Endometrial microvascular endothelial cells (primary cell): ENCODE results near the gene TSPAN3. TPM values are rescaled to one million over a fixed set of nuclear protein-coding genes. Genes with fewer than 3 reads are reported as not detected.

Experiments used
- in situ Hi-C: cut with HindIII; loops from 2 replicates; pipeline ENCODE4 v1.10.0; 2017; ENCODE audit warnings: low sequenced_read_pairs, low pct_unique_long_range_greater_than_20kb; ENCODE audit errors: inconsistent ontology term
- total RNA-seq: library from RNA; depleted of rRNA; stranded (reverse); fragments of >200 nt; gene quantifications from one replicate; pipeline ENCODE4 v1.2.3, GENCODE V29; 2015; ENCODE audit errors: inconsistent ontology term

TSPAN3 gene
- total RNA-seq, 1 donor from 2014 or later: 361 TPM

DNA sequence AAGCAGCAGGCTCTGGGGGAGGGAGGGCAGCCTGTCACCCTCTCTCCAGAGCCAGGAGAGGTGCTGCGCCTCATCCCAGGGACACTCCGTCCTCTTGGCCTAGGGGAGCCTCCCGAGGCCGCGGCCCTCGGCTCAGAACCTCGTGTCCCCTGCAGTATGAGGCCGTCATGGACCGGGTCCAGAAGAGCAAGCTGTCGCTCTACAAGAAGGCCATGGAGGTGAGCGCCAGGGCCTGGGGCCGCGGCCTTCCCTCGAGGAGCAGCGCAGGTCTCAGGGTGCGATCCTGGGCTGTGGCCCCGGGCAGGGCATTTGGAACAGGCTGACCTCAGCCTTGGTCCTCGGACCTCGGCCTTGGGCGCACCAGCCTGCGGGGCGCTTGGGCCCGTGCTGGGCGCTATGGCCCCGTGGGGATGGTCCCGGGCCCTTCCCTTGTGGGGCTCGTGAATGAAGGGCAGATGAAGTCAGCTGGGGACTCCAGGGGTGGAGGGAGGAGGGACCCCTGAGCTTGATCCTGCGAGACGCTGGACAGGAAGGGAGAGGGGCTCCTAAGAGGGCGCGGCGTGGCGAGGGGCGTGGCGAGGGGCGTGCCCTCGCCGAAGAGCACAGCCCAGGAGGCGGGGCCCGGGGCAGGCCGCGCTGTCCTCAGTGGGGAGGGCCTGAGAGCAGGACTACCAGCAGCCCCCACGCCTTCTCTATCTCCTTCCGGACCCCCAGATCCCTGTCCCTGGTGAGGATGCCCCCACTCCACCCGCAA lies 43.0 kb downstream of the TSPAN3 start:
- in situ Hi-C loops: no loop called here

DNA sequence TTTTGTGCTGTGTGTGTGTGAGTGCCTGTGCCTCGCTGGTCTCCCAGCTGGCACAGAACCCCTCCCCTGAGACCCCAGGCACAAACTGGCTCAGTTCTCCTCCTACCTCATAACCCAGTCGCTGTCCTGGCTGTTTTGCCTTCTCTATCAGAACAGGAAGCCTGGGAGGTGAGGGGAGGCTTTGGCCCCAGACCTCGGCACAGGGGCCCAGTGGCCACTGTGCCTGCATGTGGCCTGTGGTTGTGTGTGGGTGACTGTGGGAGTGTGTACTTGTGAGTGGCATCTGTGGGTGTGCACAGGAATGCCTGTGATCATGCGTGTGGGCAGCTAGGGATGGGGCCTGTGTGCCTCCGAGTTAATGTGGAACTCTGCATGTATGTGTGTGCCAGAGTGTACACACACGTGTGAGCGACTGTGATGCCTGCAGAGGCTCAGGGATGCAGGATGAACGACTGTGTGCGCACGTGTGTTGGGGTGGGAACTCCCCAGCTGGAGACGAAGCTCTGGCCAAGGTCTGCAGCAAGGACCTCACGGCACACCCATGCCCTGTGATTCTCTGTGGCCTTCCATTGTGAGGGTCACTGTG lies 43.7 kb downstream of the TSPAN3 start:
- in situ Hi-C loops: no loop called here

DNA sequence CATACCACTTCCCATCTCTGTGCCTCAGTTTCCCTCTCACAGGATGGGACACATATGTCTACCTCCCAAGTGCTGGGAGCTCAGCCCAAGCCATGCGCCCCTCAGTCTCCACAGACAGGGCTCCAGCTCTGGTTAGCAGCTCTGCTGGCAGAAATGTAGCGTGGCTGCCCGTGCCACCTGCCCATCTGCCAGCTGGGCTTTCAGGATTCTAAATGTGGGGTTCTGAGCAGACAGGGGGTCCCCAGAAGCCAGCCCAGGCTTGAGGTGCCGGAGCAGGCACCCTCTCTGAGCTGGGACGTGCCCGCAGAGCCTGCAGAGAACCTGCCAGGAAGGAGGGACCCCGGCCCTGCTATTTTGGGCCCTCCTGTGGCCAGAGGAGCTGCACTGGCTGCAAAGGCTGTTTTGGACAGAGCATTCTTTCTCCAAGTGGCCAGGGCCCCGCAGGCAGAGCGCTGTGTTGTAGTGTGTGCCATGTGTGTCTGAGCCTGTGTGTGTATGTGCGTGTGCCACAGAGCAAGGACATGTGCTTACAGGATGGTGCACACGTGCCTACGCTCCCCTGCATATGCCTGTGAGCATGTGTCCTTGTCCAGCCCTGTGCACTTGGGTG lies 44.3 kb downstream of the TSPAN3 start:
- in situ Hi-C loops: no loop called here

DNA sequence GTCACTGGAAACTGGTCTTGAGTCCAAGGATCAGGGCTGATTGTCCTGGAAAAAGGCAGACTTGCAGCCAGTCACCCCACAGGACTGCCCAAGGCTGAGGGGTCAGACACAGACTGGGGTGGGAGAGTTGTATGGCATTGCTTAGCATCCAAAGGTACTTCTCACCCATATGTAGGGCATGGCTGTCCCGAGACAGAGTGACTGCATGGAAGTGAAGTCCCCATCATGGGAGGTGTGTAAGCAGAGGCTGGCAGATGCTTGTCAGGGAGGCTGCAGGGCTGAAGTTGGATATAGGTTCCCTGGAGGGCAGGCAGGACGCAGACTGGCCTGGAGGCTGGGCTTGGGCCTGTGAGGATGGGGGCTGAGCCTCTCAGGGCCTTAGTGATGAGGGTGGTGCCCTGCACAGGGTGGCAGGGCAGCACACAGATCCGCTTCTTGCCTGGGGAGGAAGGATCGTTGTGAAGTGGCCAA lies 44.9 kb downstream of the TSPAN3 start:
- in situ Hi-C loops: no loop called here

DNA sequence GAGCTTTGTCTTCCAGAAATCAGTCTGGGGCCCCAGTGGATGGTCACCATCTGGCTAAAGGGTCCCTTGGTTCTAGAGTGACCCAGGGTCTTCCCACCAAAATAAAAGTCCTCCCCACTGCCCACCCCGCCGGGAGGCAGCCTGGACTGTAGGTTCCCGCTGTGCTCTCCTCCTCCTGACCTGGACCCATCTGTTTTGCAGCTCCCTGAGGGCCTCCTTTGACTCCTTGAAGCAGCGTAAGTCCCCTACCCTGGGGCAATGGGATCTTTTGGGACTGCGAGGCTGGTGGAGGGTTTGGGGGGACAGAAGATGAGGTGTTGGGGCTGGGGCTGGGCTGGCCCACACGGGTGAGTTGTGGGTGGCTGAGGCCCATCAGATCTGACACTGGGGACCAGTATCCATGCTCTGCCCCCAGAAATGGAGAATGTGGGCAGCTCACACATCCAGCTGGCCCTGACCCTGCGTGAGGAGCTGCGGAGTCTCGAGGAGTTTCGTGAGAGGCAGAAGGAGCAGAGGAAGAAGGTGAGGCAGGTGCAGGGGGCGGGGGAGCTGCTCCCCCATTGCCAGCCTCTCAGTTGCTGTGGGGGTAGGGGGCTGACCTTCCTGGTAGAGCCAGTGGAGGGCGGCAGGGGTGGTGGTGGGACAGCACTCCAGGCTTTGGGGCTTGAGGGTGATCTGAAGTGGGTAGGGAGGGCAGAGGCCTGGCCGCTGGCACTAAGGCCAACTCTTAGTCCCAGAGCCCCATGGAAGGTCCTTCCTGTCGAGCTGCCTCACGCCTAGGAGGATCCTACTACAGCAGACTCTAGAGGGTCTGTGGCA lies 45.6 kb downstream of the TSPAN3 start:
- in situ Hi-C loops: no loop called here

DNA sequence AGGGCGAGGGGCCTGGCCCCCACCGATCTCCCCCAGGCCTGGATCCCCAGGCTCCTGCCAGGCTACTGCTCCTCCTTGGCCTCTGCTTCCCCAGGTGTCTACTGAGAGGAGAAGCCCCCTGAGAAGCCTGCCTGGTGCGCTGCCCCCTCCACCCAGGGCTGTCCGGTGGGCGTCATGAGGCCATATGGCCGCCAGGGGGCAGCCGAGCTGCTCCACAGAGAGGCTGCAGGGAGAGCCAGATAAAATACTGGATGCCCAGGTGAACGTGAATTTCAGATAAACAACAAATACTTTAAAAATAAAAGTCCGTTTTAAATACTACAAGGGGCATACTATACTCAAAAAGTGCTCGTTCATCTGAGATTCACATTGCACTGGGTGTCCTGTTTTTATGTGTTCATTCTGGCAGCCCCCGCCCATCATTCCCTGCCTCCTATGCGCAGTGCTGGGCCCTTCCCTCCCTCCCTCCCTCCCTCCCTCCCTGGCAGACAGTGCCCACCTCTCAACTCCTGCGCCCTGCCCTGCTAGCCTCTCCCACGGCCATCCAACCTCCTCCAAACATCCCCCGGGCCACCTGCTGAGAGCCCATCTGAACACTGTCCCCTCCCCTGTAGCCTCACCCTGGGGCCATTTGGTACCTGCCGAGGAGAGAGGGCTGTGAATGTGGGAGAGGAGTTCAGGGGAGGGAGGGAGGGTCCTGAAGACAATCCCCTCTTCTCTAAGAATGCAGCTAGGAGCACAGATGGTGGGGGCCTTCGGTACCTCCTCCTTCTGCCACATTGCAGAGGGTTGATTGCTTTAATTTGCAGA lies 46.4 kb downstream of the TSPAN3 start:
- in situ Hi-C loops: no loop called here

DNA sequence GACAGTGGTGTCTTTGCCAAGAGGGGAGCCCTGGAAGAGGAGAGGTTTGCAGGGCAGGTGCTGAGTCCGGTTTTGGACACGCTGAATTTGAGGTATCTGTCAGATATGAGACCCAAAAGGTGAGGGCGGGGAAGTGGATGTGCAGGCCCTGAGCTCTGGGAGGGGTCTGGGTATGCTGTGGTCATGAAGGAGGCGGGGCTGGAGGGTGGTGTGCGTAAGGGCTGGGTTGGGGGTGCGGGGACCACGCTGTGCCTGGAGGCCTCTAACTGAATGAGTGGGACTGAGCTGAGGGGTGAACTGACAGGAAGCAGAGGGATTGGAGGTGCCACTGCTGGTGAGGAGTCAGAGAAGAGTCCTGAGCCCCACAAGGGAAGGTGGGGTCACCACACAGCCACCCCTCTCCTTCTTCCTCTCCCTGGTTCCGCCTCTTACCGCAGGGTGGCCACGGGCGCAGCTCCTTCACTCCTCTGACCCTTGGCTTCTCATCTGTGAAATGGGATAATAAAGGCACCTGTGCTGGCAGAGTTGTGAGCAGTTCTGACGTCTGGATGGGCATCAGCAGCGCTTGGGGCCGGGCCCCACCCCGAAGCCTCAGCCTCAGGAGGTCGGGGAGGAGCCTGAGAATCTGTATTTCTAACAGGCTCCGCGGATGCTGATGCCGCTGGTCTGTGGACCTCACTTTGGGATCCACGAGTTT lies 47.2 kb downstream of the TSPAN3 start:
- in situ Hi-C loops: no loop called here

DNA sequence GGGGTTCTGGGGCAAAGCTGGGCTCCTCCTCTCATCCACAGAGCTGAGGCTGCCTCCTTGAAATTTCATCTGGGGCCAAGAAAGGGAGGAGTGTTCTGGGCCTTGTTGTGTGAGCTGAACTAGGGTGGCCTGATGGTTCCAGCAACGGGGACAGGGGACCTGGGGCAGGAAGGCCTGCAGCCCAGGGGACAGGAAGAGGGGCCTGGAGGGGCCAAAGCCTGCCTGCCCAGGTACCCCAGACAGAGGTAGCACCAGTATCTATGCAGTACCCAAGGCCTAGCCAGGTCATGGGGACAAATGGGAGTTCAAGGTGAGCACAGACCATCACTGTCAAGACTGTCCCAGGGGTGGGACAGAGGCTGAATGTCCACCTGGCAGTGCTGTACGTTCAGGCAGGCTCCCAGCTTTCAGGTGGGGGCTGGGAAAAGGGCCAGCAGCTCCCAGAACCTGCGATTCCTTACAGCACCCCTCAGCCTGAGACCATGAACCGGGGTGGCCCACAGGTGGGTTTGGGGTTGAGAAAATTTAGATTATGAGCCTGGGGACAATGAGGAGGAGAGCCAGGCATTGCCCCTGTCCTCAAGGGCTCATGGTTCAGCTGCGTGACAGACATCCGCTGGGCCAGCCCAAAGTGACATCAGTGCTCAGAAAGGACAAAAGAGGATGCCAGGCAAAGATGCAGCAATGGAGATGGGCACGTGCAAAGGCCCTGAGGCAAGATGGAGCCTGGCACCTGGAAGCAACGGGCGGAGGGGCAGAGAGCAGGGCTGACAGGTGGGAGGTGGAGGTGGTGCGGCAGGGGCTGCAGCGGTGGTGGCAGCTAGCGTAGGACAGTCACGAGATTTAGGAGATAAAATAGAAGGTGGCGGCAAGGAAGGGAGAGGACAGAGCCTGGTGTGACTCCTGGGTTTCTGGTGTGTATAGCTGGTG lies 48.0 kb downstream of the TSPAN3 start:
- in situ Hi-C loops: no loop called here

DNA sequence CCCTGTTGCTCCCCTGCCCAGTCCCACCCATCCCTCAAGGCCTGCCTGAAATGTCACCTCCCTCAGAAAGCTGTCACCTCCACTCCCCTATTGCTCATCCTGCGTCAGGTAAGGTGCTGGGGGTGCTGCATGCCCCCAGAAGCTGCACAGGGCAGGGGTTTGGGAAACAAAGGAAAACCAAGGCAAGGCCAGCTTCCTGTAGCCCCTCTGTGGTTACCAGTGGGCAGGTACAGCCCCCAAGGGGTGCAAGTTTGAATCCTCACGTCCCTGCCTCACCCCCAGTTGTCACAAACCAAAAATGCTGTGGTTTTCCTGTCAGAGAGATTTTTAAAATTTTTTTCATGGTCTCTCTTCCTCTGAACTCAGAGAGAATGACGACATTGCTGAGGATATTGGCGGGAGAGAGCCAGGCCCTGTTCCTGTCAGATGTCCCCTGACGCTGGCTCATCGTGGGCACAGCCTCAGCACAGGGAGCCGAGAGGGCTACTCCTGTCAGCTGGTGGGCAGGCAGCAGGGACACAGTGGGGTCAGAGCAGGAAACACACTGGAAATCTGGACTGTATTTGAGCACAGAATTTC lies 49.0 kb downstream of the TSPAN3 start:
- in situ Hi-C loops: no loop called here

DNA sequence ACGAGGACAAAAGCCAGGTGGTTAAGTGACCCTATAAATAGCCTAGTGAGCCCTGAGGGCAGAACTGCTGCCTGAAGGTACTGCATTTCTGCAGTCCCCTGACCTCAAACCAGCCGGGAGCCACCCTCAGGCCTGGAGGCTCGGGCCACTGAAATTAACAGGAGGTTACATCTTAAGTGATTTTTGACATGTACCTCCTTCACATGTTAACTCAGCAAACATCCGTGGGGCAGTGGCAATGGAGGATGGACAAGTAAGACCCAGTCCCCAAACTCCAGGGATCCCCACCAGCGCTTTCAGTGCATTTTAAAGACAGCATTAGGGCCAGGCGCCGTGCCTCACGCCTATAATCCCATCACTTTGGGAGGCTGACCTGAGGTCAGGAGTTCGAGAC lies 49.8 kb downstream of the TSPAN3 start:
- in situ Hi-C loops: no loop called here

DNA sequence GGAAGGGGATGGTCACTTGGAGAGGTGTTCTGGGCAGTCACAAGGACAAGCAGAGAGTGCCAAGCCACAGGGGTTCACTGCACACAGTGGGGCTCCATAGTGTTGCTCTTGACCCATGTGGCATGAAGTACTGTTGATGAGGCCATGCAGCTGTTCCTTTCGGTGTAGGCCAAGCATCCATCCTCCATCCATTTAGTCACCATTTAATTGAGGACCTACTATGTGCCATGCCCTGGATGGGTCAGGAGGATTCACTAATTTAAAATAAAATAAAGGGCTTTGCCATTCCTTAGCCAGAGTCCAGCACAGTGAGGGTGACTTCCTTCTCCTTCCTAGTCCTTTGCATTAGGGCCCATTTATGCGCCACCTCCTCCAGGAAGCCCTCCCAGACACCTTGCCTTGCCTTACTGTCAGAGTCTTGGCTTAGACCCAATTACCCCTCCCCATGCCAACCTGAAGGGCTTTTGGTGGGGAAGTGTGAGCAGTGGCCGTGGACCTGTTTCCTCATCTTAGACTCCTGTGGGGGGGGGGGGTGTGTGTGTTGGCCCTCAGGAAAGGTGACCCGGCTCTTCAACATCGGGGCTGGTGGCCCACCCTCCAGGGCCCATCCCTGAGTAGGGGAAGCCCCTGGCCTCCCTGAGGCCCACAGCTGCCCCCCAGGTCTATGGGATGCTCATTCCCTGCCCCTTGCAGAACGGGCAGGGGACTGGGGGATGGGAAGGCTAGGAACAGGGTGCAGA lies 50.4 kb downstream of the TSPAN3 start:
- in situ Hi-C loops: no loop called here

DNA sequence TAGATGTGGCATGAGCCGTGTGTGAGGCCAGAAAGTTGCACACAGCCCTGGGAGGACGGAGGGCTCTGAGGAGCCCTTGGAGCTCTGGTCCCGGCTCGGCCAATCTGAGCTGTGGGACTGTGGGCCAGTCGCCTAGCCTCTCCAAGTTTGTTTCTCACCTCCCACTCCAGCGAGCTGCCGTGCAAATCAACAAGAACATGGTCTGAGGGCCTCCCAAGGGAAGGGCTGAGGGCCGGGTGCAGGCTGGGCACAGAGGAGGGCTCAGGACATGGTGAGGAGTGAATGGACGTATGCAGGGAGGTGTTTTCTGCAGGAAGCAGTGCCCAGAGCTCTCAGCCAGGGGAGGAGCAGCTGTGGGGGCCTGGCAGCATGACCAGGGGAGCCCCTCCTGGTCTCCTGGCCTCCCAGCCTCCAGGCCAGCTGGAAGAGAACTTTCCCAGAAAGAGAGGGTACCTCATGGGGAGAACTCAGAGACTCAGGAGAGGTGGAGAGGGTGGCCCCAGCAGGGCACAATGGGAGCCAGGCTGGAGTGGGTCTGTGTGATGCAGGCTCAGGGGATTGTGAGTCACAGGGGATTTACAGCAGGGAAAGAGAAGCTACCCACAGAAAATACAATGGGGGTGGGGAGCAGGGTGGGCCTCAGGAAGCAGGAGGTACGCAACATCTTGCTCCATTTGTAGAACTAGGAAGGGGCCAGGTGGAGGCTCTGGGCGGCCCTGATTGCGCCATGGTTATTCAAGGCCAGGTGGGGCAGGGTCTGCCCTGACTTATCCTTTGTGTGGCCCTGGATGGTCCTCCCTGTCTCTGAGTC lies 51.2 kb downstream of the TSPAN3 start:
- in situ Hi-C loops: no loop called here

DNA sequence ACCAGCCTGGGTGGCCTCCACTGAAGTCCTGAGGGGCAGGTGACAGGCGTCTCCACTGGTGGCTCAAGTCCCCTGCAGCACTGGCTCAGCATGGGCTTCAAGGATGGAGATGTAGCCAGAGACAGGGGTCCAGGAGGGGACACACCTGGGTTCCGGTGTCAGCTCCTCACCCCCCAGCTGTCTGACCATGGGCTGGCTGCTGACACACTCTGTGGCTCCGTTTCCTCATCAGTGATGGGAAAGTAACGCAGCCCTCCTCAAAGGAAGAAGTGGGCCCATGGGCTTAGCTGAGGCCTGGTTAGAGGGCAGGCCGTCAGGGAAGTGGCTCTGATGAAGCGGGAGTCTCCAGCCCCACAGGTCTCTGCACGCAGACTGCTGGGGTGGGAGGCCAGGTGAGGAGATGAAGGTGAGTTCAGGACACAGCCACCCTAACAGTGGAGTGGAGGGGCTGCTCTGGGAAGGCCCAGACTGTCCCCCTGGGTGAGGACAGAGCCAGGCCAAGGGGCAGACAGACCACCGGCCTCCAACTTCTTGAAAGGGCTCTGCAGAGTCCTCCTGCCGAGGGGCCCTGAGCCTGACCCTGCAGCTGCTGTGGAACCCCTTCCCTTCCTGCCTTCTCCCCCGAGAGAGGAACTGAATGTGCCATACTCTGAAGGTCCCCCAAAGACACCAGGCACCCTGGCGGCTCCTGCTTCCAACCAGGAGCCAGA lies 52.0 kb downstream of the TSPAN3 start:
- in situ Hi-C loops: no loop called here

DNA sequence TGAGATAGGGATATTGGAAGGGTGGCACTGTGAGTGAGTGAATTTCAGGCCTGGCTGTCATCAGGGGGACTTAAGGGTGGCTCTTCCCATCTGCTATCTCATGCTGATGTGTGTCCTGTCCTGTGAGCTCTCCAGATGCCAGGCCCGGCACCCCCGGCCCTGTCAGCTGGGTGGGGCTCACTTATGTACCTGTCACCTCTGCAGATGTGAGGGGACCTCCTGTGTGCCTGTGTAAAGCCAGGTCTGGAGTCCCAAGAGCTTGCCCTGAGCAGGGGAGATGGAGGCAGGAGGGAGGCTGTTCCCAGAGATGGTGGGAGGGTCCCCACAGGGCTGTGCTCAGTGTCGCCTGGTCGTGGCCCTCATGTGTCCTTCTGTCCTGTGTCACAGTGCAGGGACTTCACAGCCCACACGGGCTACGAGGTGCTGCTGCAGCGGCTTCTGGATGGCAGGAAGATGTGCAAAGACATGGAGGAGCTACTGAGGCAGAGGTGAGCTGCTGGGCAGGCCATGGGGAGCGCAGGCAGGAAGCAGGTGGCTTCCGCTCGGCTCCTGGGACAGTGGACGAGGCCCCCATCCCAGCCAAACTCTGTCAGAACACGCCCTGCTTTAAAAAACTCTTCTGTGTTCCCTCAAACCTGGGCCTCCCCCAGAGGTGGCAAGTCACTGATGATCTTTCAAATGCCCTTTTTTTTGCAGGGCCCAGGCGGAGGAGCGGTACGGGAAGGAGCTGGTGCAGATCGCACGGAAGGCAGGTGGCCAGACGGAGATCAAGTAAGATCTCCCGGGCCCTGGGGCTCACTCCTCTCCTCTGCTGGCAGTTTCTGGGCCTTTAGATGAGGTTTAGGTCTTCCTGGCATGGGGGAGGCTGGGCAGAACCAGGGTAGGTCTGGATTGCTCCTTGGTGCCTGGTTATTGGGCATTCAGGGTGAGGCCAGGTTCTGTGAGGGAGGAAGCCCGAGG lies 52.9 kb downstream of the TSPAN3 start:
- in situ Hi-C loops: no loop called here
